ENCODE results near the gene PSMD12. TPM values are rescaled to one million over a fixed set of nuclear protein-coding genes. Genes with fewer than 3 reads are reported as not detected.
"Not testable (repeated sequence)": the region's sequence is repeated elsewhere in the genome, so short reads cannot be mapped to it uniquely, and the experiment has no call there.

PSMD12 gene
- total and polyA plus RNA-seq, 7 donors: 11.4 to 38.9 (median 30.0) TPM

GRCh38 chr17:67390006-67390645, 23.7 kb upstream of the PSMD12 start:
- TF ChIP-seq CTCF (IDR thresholded peaks at IDR 0.05): no peak
- no peak for TF ChIP-seq POLR2A (IDR thresholded peaks at IDR 0.05)
- no peak for TF ChIP-seq EP300 (IDR thresholded peaks at IDR 0.05)
- no peak for TF ChIP-seq POLR2AphosphoS5 (IDR thresholded peaks at IDR 0.05)
- no peaks in the 10 kb centered on the region for H3K4me1 ChIP-seq
- no peak for DNase-seq
- no peaks in the 10 kb centered on the region for H3K36me3 ChIP-seq
- peak overlapping the region in 2 of 4 donors; percentile 31 to 45 for H3K27ac ChIP-seq
- no peaks in the 10 kb centered on the region for H3K27me3 ChIP-seq
- intact Hi-C loops (cut with DNase I): no loop called here
- no peak overlapping the region for H3K4me3 ChIP-seq
- H3K9me3 ChIP-seq: no peaks in the 10 kb centered on the region
- 85 to 90% methylated on average over 6 of the region's 6 CpGs for WGBS, 2 donors

- Histone ChIP-seq H3K27ac (no peak overlapping the region), H3K27me3 (no peaks in the 10 kb centered on the region), H3K4me3 (no peak overlapping the region), H3K9me3 (no peaks in the 10 kb centered on the region), H3K36me3 (no peaks in the 10 kb centered on the region), H3K4me1 (no peaks in the 10 kb centered on the region)
- intact Hi-C loops (cut with DNase I): no loop called here
- 94 to 95% methylated on average over 4 of the region's 4 CpGs for WGBS, 2 donors
- no peak for DNase-seq
- TF ChIP-seq POLR2AphosphoS5 (IDR thresholded peaks at IDR 0.05) (no peak), CTCF (IDR thresholded peaks at IDR 0.05) (no peak), EP300 (IDR thresholded peaks at IDR 0.05) (no peak), POLR2A (IDR thresholded peaks at IDR 0.05) (no peak)
Measured at GRCh38 chr17:67388986-67389385, 22.6 kb upstream of the PSMD12 start.

- 94 to 96% methylated on average over 10 of the region's 10 CpGs for WGBS, 2 donors
- H3K4me3 ChIP-seq; H3K27me3 ChIP-seq; H3K36me3 ChIP-seq; DNase-seq; intact Hi-C loops (cut with DNase I); H3K9me3 ChIP-seq; H3K4me1 ChIP-seq; H3K27ac ChIP-seq: not testable (repeated sequence)
Measured at GRCh38 chr17:67388536-67388935, 22.2 kb upstream of the PSMD12 start.

- DNase-seq: no peak
- no peaks in the 10 kb centered on the region for H3K9me3 ChIP-seq
- H3K27ac ChIP-seq: no peak overlapping the region
- WGBS, 2 donors: 66% methylated on average over 16 of the region's 16 CpGs
- no peaks in the 10 kb centered on the region for H3K4me1 ChIP-seq
- no peak overlapping the region for H3K4me3 ChIP-seq
- no peak for TF ChIP-seq POLR2AphosphoS5 (IDR thresholded peaks at IDR 0.05)
- peak in 3 of 4 experiments; percentile 20 to 38 (median 28) for TF ChIP-seq CTCF (IDR thresholded peaks at IDR 0.05)
- no peaks in the 10 kb centered on the region for H3K27me3 ChIP-seq
- H3K36me3 ChIP-seq: no peaks in the 10 kb centered on the region
- intact Hi-C loops (cut with DNase I): no loop called here
Measured at GRCh38 chr17:67386965-67387551, 20.7 kb upstream of the PSMD12 start.

GRCh38 chr17:67385122-67385988, 19.0 kb upstream of the PSMD12 start:
- H3K4me1 ChIP-seq: no peaks in the 10 kb centered on the region
- H3K27ac ChIP-seq: no peak overlapping the region
- H3K36me3 ChIP-seq: no peaks in the 10 kb centered on the region
- no peaks in the 10 kb centered on the region for H3K27me3 ChIP-seq
- intact Hi-C loops (cut with DNase I): no loop called here
- DNase-seq: no peak
- H3K4me3 ChIP-seq: no peak overlapping the region
- no peaks in the 10 kb centered on the region for H3K9me3 ChIP-seq
- 95 to 96% methylated on average over 20 of the region's 20 CpGs for WGBS, 2 donors
- TF ChIP-seq EP300 (IDR thresholded peaks at IDR 0.05): no peak
- no peak for TF ChIP-seq POLR2A (IDR thresholded peaks at IDR 0.05)
- TF ChIP-seq POLR2AphosphoS5 (IDR thresholded peaks at IDR 0.05): no peak
- no peak for TF ChIP-seq CTCF (IDR thresholded peaks at IDR 0.05)

All from sigmoid colon (tissue), 7 donors.